Measurements from ENCODE around the gene GAS7. TPM values are rescaled to one million over a fixed set of nuclear protein-coding genes. Genes with fewer than 3 reads are reported as not detected.

GAS7 gene
- total RNA-seq (2022; extraction: Qiagen RNA extraction): 0.32 to 0.63 TPM (median 0.49 TPM) in 5 replicates

DNA sequence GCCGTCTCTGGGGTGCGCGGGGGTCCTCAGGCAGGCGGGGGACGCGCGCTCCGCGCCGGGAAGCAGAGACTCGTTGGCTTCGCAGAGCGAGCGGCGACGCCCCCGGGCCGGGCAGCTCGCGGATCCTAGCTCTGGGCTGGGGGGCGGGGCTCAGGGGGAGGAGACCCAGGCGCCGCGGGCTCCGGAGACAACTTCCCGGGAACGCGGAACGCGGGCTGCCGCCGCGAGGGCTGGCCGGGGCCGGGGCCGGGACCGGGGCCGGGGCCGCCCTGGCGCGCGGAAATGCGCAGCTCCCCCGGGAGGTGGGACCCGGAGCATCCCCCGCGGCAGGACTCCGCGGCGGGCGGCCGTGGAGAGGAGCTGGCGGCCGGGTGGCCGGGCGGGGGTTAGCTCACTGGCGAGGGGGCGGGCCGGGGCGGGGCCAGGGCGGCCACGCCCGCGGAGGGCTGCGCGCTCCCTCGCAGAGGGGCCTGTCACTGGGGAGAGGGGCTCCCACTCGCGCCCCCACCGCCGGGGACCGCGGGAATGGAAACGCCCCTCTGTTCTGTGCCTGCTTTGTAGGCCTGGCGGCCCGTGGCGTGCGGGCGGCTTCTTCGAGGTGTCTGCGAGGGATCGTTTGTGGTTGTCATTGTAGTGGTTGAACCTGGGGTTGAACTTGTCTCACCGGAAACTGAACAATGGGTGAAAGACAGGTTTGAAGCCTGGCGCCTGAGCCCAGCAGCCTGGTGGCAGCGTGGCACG lies at the start of gene GAS7:
TSS of gene GAS7 (minus strand) at position 98 of the 741 bp plus-strand sequence.

DNA sequence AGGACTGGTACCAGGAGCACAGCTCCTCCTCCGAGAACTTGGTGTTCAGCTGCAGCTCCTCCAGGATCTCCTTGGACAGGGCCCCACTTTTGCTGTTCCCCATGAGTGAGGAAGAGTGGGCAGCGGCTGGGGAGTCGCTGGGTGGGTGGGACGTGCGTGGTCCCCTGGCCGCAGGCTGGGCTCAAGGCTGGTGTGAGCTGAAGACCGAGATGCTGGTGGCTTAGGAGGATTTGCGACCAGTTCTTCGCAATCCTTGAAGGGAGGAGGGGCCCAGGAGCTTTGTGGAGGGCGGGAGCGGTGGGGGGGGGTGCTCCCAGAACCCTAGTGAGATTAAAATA lies 293.4 kb downstream of the GAS7 start, which contains the start of gene RCVRN:
TSS of gene RCVRN (minus strand) at position 194 of the 338 bp plus-strand sequence. CDS start at position 103, 91 bp downstream.

Other genes with a start within 250 kb of the GAS7 start
- gene MYH13, start 174.4 kb upstream of the GAS7 start, total RNA-seq (2022; extraction: Qiagen RNA extraction): 0.01 to 0.02 TPM (median 0.02 TPM) in 4 of 5 replicates, not detected in the other
- gene MYH8, start 223.3 kb upstream of the GAS7 start, total RNA-seq (2022; extraction: Qiagen RNA extraction): not detected in 5 replicates

All from A549 treated with AZD2906 at 1 μM for 4 hours (cell line).